AG04450 (cell line): Measurements from ENCODE around the gene ABLIM2. TPM values are rescaled to one million over a fixed set of nuclear protein-coding genes. Genes with fewer than 3 reads are reported as not detected.

Experiments
- CTCF ChIA-PET: fragments of 300-600, 350-600 bp; formaldehyde crosslinking; extraction: SDS; loops from one replicate; lab custom pipeline; 2022; ENCODE audit warnings: antibody characterized with exemption, inconsistent platforms; lab: Charles Lee
- POLR2A ChIA-PET: fragments of 350-600 bp; formaldehyde crosslinking; extraction: SDS; loops from one replicate; lab custom pipeline; 2021; ENCODE audit warnings: antibody characterized with exemption, inconsistent platforms; lab: Yijun Ruan, JAX
- DNase-seq: peaks from one replicate; pipeline ENCODE4 v3.0.0-alpha.2; 2011; ENCODE audit warnings: low read depth, low spot score
- H3K27ac ChIP-seq: one replicate; pipeline ENCODE4 v1.5.1; 2012; ENCODE audit warnings: low read depth, low read length, control low read depth
- H3K27me3 ChIP-seq: one replicate; pipeline ENCODE4 v1.6.0; 2012; ENCODE audit warnings: low read length; ENCODE audit not compliant: control insufficient read depth, insufficient read depth
- H3K4me3 ChIP-seq: 2 replicates; pipeline ENCODE4 v1.5.1; 2011; ENCODE audit warnings: mild to moderate bottlenecking, low read depth, low read length, control low read depth
- H3K9me3 ChIP-seq: 2 replicates; pipeline ENCODE4 v1.5.1; 2012; ENCODE audit warnings: low read length; ENCODE audit not compliant: control insufficient read depth, insufficient read depth
- CTCF ChIP-seq: IDR thresholded peaks from 2 replicates; pipeline ENCODE4 v1.5.1; 2011; ENCODE audit warnings: low read depth, low read length, control low read depth, inconsistent platforms
- polyA plus RNA-seq: library from polyadenylated mRNA; depleted of rRNA; stranded (reverse); fragments of >200 nt; gene quantifications from 2 replicates; pipeline ENCODE4 v1.2.3, GENCODE V29; 2011

ABLIM2 gene
- polyA plus RNA-seq, 1 experiment: not detected

GRCh38 chr4:8097721-8098345 lies 60.8 kb downstream of the ABLIM2 start:
- no peak for TF ChIP-seq CTCF
- Histone ChIP-seq H3K9me3 (peaks cover 6% of the 10 kb centered on the region), H3K4me3 (no peak overlapping the region), H3K27me3 (peaks cover 32% of the 10 kb centered on the region), H3K27ac (no peak overlapping the region)
- POLR2A ChIA-PET: no interaction called here
- CTCF ChIA-PET: no interaction called here
- DNase-seq: no peak

GRCh38 chr4:8097141-8097541 lies 61.5 kb downstream of the ABLIM2 start:
- Histone ChIP-seq H3K27ac (no peak overlapping the region), H3K9me3 (peaks cover 9% of the 10 kb centered on the region), H3K4me3 (no peak overlapping the region), H3K27me3 (peaks cover 28% of the 10 kb centered on the region)
- no peak for DNase-seq
- POLR2A ChIA-PET: no interaction called here
- CTCF ChIA-PET: no interaction called here
- TF ChIP-seq CTCF: no peak

- peaks cover 9% of the 10 kb centered on the region for H3K9me3 ChIP-seq
- H3K4me3 ChIP-seq: no peak overlapping the region
- no peak overlapping the region for H3K27ac ChIP-seq
- peaks cover 28% of the 10 kb centered on the region for H3K27me3 ChIP-seq
- no peak for TF ChIP-seq CTCF
- DNase-seq: no peak
- CTCF ChIA-PET: no interaction called here
- POLR2A ChIA-PET: no interaction called here
Observed at GRCh38 chr4:8096690-8097061, 61.9 kb downstream of the ABLIM2 start.

- CTCF ChIA-PET: no interaction called here
- POLR2A ChIA-PET: no interaction called here
- peaks cover 9% of the 10 kb centered on the region for H3K9me3 ChIP-seq
- no peak for DNase-seq
- TF ChIP-seq CTCF: no peak
- H3K4me3 ChIP-seq: no peak overlapping the region
- no peak overlapping the region for H3K27ac ChIP-seq
- H3K27me3 ChIP-seq: peaks cover 25% of the 10 kb centered on the region
Observed at GRCh38 chr4:8095956-8096689, 62.5 kb downstream of the ABLIM2 start.

GRCh38 chr4:8093587-8094274 lies 64.9 kb downstream of the ABLIM2 start:
- H3K9me3 ChIP-seq: peaks cover 9% of the 10 kb centered on the region
- ChIA-PET CTCF (no interaction called here), POLR2A (no interaction called here)
- no peak for TF ChIP-seq CTCF
- H3K4me3 ChIP-seq: no peak overlapping the region
- DNase-seq: no peak
- peaks cover 23% of the 10 kb centered on the region for H3K27me3 ChIP-seq
- no peak overlapping the region for H3K27ac ChIP-seq
